ENCODE measurements around the gene ARRDC5. TPM values are rescaled to one million over a fixed set of nuclear protein-coding genes. Genes with fewer than 3 reads are reported as not detected.

The ARRDC5 gene
- total RNA-seq, 1 donor from 2014 or later, result not detected

- H3K27ac Mint-ChIP-seq, result no peak overlapping the region
- H3K36me3 Mint-ChIP-seq, result peaks cover 21% of the 10 kb centered on the region
- H3K27me3 Mint-ChIP-seq (ENCODE audit: insufficient read depth, low read depth), result peaks cover 5% of the 10 kb centered on the region
These were observed 58.1 kb downstream of the ARRDC5 start for GRCh38 chr19:4844348-4845179.

GRCh38 chr19:4843647-4843965 is 59.1 kb downstream of the ARRDC5 start:
- Mint-ChIP-seq H3K4me1 (no peaks in the 10 kb centered on the region), H3K36me3 (peaks cover 20% of the 10 kb centered on the region), H3K27me3 (ENCODE audit: insufficient read depth, low read depth) (peaks cover 7% of the 10 kb centered on the region), H3K9me3 (no peaks in the 10 kb centered on the region), H3K27ac (no peak overlapping the region), H3K4me3 (no peak overlapping the region)
- Histone ChIP-seq H3K4me1 (no peaks in the 10 kb centered on the region), H3K27ac (no peak overlapping the region), H3F3A (ENCODE audit: low read depth) (no peaks in the 10 kb centered on the region), H3K4me2 (no peak overlapping the region), H3K79me2 (ENCODE audit: low read depth) (no peaks in the 10 kb centered on the region), H3K27me3 (no peaks in the 10 kb centered on the region), H3K9me3 (ENCODE audit: low read depth) (no peaks in the 10 kb centered on the region), H4K20me1 (ENCODE audit: low read depth) (no peaks in the 10 kb centered on the region), H3K9ac (no peak overlapping the region), H3K36me3 (no peaks in the 10 kb centered on the region), H3K4me3 (no peak overlapping the region), H2AFZ (replicated peaks) (no peak overlapping the region)
- TF ChIP-seq CTCF (IDR thresholded peaks at IDR 0.05) (no peak), EZH2phosphoT487 (IDR thresholded peaks at IDR 0.05) (no peak), EZH2 (IDR thresholded peaks at IDR 0.05) (no peak)
- no peak for DNase-seq (ENCODE audit: low spot score)

More at GRCh38 chr19:4844348-4845179, 58.1 kb downstream of the ARRDC5 start:
- Mint-ChIP-seq H3K9me3 (no peaks in the 10 kb centered on the region), H3K4me3 (no peak overlapping the region), H3K4me1 (no peaks in the 10 kb centered on the region)
- Histone ChIP-seq H3K27me3 (no peaks in the 10 kb centered on the region), H3K79me2 (ENCODE audit: low read depth) (no peaks in the 10 kb centered on the region), H3K9me3 (ENCODE audit: low read depth) (no peaks in the 10 kb centered on the region), H3K4me2 (no peak overlapping the region), H2AFZ (replicated peaks) (no peak overlapping the region), H3F3A (ENCODE audit: low read depth) (no peaks in the 10 kb centered on the region), H3K9ac (no peak overlapping the region), H3K4me3 (no peak overlapping the region), H3K27ac (no peak overlapping the region), H3K4me1 (no peaks in the 10 kb centered on the region), H4K20me1 (ENCODE audit: low read depth) (no peaks in the 10 kb centered on the region), H3K36me3 (no peaks in the 10 kb centered on the region)
- TF ChIP-seq EZH2 (IDR thresholded peaks at IDR 0.05), result no peak
- no peak for TF ChIP-seq CTCF (IDR thresholded peaks at IDR 0.05)
- no peak for TF ChIP-seq EZH2phosphoT487 (IDR thresholded peaks at IDR 0.05)
- DNase-seq (ENCODE audit: low spot score), result no peak

Small RNA genes within 50 kb of the gene (microRNA-seq; reads per million reads assigned to microRNA genes)
- gene MIR4747, result 0.54 reads per million

Small RNA genes within 50 kb of the gene (small RNA-seq; reads per million reads assigned to genes)
- not detected for gene MIR4747

Other genes starting within 250 kb of the ARRDC5 start
- 23.4 and 39.5 TPM in 2 replicates for gene MYDGF, start 232.6 kb downstream of the ARRDC5 start, total RNA-seq (ENCODE audit: low replicate concordance)
- 17.1 and 34.7 TPM in 2 replicates for gene DPP9, start 179.1 kb downstream of the ARRDC5 start, total RNA-seq (ENCODE audit: low replicate concordance)
- gene FEM1A, start 111.2 kb downstream of the ARRDC5 start, total RNA-seq (ENCODE audit: low replicate concordance), result 6.9 and 13.9 TPM in 2 replicates
- gene TICAM1, start 71.2 kb downstream of the ARRDC5 start, total RNA-seq (ENCODE audit: low replicate concordance), result 0.37 TPM in 1 of 2 replicates, not detected in the other
- gene PLIN3, start 35.2 kb downstream of the ARRDC5 start, total RNA-seq (ENCODE audit: low replicate concordance), result 49.7 and 108 TPM in 2 replicates
- gene UHRF1, start 6.6 kb upstream of the ARRDC5 start, total RNA-seq (ENCODE audit: low replicate concordance), result 34.1 and 74.7 TPM in 2 replicates
- 16.0 and 45.1 TPM in 2 replicates for gene KDM4B, start 66.2 kb upstream of the ARRDC5 start, total RNA-seq (ENCODE audit: low replicate concordance)

Data from neural progenitor cell (in vitro differentiated cells).